OCI-LY7 (cell line): ENCODE measurements around the gene TPST2. TPM values are rescaled to one million over a fixed set of nuclear protein-coding genes. Genes with fewer than 3 reads are reported as not detected.

ENCODE experiments used
- BruUV-seq: library from RNA; stranded (reverse); fragments of 400-500 nt; replicated peaks from 2 replicates; lab custom pipeline; 2021; lab: Mats Ljungman, UMichigan
- CTCF ChIA-PET: fragments of 300-600 bp; sonication (Branson Sonifier 250); formaldehyde crosslinking; loops from one replicate; lab custom pipeline; 2022; ENCODE audit warnings: antibody characterized with exemption; ENCODE audit not compliant: unreplicated experiment; lab: Charles Lee
- POLR2A ChIA-PET: fragments of 300-600 bp; sonication (Branson Sonifier 250); formaldehyde crosslinking; loops from one replicate; lab custom pipeline; 2022; ENCODE audit warnings: antibody characterized with exemption; lab: Charles Lee
- DNase-seq: peaks from one replicate; pipeline ENCODE4 v3.0.0-alpha.2; 2015; ENCODE audit warnings: low spot score
- H2AFZ ChIP-seq: fragments of 200-600 bp; sonication (generic), shearing (Covaris generic); 2 replicates; pipeline ENCODE4 v1.6.1; 2014; ENCODE audit warnings: mild to moderate bottlenecking, antibody characterized with exemption, low read length, moderate library complexity
- H3K27ac ChIP-seq: fragments of 200-600 bp; sonication (generic); 2 replicates; pipeline ENCODE4 v1.5.1; 2014; ENCODE audit warnings: mixed run types, low read depth, mild to moderate bottlenecking, moderate library complexity, low read length, inconsistent platforms; ENCODE audit not compliant: poor library complexity, severe bottlenecking
- H3K36me3 ChIP-seq: fragments of 200-600 bp; sonication (generic); 2 replicates; pipeline ENCODE4 v1.6.1; 2014; ENCODE audit warnings: mild to moderate bottlenecking, antibody characterized with exemption, low read length, moderate library complexity, mixed read lengths; ENCODE audit not compliant: insufficient read depth
- H3K4me1 ChIP-seq: fragments of 200-600 bp; sonication (generic); 2 replicates; pipeline ENCODE4 v1.5.1; 2014; ENCODE audit warnings: mild to moderate bottlenecking, low read length; ENCODE audit not compliant: insufficient read depth, poor library complexity, severe bottlenecking
- H3K4me2 ChIP-seq: fragments of 200-600 bp; sonication (generic); 2 replicates; pipeline ENCODE4 v1.6.1; 2014; ENCODE audit warnings: mild to moderate bottlenecking, low read length
- H3K4me3 ChIP-seq: fragments of 200-600 bp; sonication (generic); 2 replicates; pipeline ENCODE4 v1.5.1; 2014; ENCODE audit warnings: mild to moderate bottlenecking, low read depth, low read length; ENCODE audit not compliant: poor library complexity, severe bottlenecking
- H3K79me2 ChIP-seq: fragments of 200-600 bp; sonication (generic); 2 replicates; pipeline ENCODE4 v1.6.1; 2016; ENCODE audit warnings: low read depth, mild to moderate bottlenecking, low read length, moderate library complexity, mixed read lengths; ENCODE audit not compliant: insufficient read depth
- H3K9me2 ChIP-seq: fragments of 200-600 bp; sonication (generic); 2 replicates; pipeline ENCODE4 v1.6.1; 2016; ENCODE audit warnings: mild to moderate bottlenecking, low read length, mixed read lengths; ENCODE audit not compliant: insufficient read depth
- H3K9me3 ChIP-seq: fragments of 200-600 bp; sonication (generic); 2 replicates; pipeline ENCODE4 v1.6.1; 2014; ENCODE audit warnings: mild to moderate bottlenecking, mixed run types, low read length, mixed read lengths
- H4K20me1 ChIP-seq: fragments of 200-600 bp; sonication (generic); 2 replicates; pipeline ENCODE4 v1.6.1; 2014; ENCODE audit warnings: mild to moderate bottlenecking, antibody characterized with exemption, low read length, moderate library complexity, mixed read lengths; ENCODE audit not compliant: insufficient read depth
- CTCF ChIP-seq: fragments of 200-600 bp; sonication (generic); conservative IDR thresholded peaks from 2 replicates; pipeline ENCODE4 v1.5.1; 2014; ENCODE audit warnings: mild to moderate bottlenecking, antibody characterized with exemption, low read length, moderate library complexity, mixed read lengths
- EZH2phosphoT487 ChIP-seq: fragments of 200-600 bp; sonication (generic); IDR thresholded peaks from 2 replicates; pipeline ENCODE4 v1.6.1; 2018; ENCODE audit warnings: low read depth, borderline replicate concordance, mild to moderate bottlenecking, mixed run types, antibody characterized with exemption, low read length, moderate library complexity, mixed read lengths
- intact Hi-C: fragments of 100-400 bp; cut with micrococcal nuclease; formaldehyde crosslinking; loops from one replicate; pipeline ENCODE4 v1.10.0; 2022; ENCODE audit not compliant: unreplicated experiment
- total RNA-seq, 2 experiments: library from RNA; depleted of rRNA in 1 of 2; stranded (reverse); fragments of >200 nt in 1 of 2; shearing (Covaris generic) in 1 of 2; gene quantifications; 2 replicates each; pipeline ENCODE4 v1.2.3, GENCODE V29; 2014 to 2022

Gene TPST2
- total RNA-seq, 2 experiments from 2014 or later: 12.5 to 19.1 TPM

GRCh38 chr22:26597480-26597879 lies 7.5 kb upstream of the TPST2 start:
- H4K20me1 ChIP-seq: no peaks in the 10 kb centered on the region
- no peak for TF ChIP-seq EZH2phosphoT487
- TF ChIP-seq CTCF: no peak
- no peaks in the 10 kb centered on the region for H3K9me3 ChIP-seq
- H3K4me2 ChIP-seq: no peak overlapping the region
- intact Hi-C loops: no loop called here
- ChIA-PET CTCF (no interaction called here), POLR2A (no interaction called here)
- no peak overlapping the region for H3K27ac ChIP-seq
- no peaks in the 10 kb centered on the region for H3K9me2 ChIP-seq
- BruUV-seq: no TSS peak
- H3K79me2 ChIP-seq: no peaks in the 10 kb centered on the region
- no peak overlapping the region for H3K4me3 ChIP-seq
- H3K36me3 ChIP-seq: no peaks in the 10 kb centered on the region
- H3K4me1 ChIP-seq: peaks cover 7% of the 10 kb centered on the region
- DNase-seq: no peak
- H2AFZ ChIP-seq: no peak overlapping the region

- no peak for DNase-seq
- CTCF ChIA-PET: interaction anchor here (0.6 kb wide), 1 partner anchor 1423 kb away, joined by 3 read pairs; no protein-coding TSS in a partner anchor
Observed at GRCh38 chr22:26597026-26597425, 7.1 kb upstream of the TPST2 start.

More at GRCh38 chr22:26597026-26597425, 7.1 kb upstream of the TPST2 start:
- BruUV-seq: no TSS peak
- H3K9me2 ChIP-seq: no peaks in the 10 kb centered on the region
- no peak overlapping the region for H3K4me2 ChIP-seq
- H3K4me1 ChIP-seq: peaks cover 12% of the 10 kb centered on the region
- intact Hi-C loops: no loop called here
- no peak overlapping the region for H3K4me3 ChIP-seq
- POLR2A ChIA-PET: interaction anchor here (0.9 kb wide), 1 partner anchor 114 kb away, joined by 3 read pairs; the partner anchor contains the start of genes HPS4 and SRRD
- no peaks in the 10 kb centered on the region for H3K9me3 ChIP-seq
- H3K36me3 ChIP-seq: no peaks in the 10 kb centered on the region
- H3K27ac ChIP-seq: no peak overlapping the region
- TF ChIP-seq EZH2phosphoT487 (no peak), CTCF (no peak)
- H2AFZ ChIP-seq: no peak overlapping the region
- no peaks in the 10 kb centered on the region for H4K20me1 ChIP-seq
- H3K79me2 ChIP-seq: no peaks in the 10 kb centered on the region
